Activated CD4-positive, alpha-beta T cell treated with anti-CD3 and anti-CD28 coated beads, Interleukin-2, amount 10 ng/mL, durations not matched to agents 7 days and 5 days (primary cell): ENCODE data around the gene RAB18. TPM values are rescaled to one million over a fixed set of nuclear protein-coding genes. Genes with fewer than 3 reads are reported as not detected.

Experiments
- CTCF ChIA-PET: fragments of 350-600 bp; sonication (Branson Sonifier 250); formaldehyde crosslinking; loops from one replicate; lab custom pipeline; 2021; ENCODE audit warnings: antibody characterized with exemption; lab: Charles Lee
- POLR2A ChIA-PET: fragments of 350-600 bp; sonication (Branson Sonifier 250); formaldehyde crosslinking; loops from one replicate; lab custom pipeline; 2021; ENCODE audit warnings: antibody characterized with exemption; lab: Charles Lee
- DNase-seq: peaks from one replicate; pipeline ENCODE4 v3.0.0-alpha.2; 2020
- H3K27ac Mint-ChIP-seq: one replicate; pipeline ENCODE4 v1.8.0; 2021; ENCODE audit warnings: mild to moderate bottlenecking, moderate library complexity, mixed read lengths
- H3K27me3 Mint-ChIP-seq: one replicate; pipeline ENCODE4 v1.8.0; 2021; ENCODE audit warnings: mixed read lengths
- H3K36me3 Mint-ChIP-seq: one replicate; pipeline ENCODE4 v1.8.0; 2021; ENCODE audit warnings: low read depth, mixed read lengths
- H3K4me1 Mint-ChIP-seq: one replicate; pipeline ENCODE4 v1.8.0; 2021; ENCODE audit warnings: mixed read lengths
- H3K4me3 Mint-ChIP-seq: one replicate; pipeline ENCODE4 v1.8.0; 2021; ENCODE audit warnings: mild to moderate bottlenecking, moderate library complexity, mixed read lengths
- H3K9me3 Mint-ChIP-seq: one replicate; pipeline ENCODE4 v1.8.0; 2021; ENCODE audit warnings: mixed read lengths
- total RNA-seq, 2 experiments: library from RNA; stranded (reverse); gene quantifications; one replicate each; pipeline ENCODE4 v1.2.3, GENCODE V29; 2021

The RAB18 gene
- total RNA-seq, 2 experiments from 2014 or later: 62.5 to 68.2 TPM

GRCh38 chr10:27536437-27536836 is 32.3 kb downstream of the RAB18 start:
- CTCF ChIA-PET: no interaction called here
- POLR2A ChIA-PET: no interaction called here
- no peaks in the 10 kb centered on the region for H3K9me3 Mint-ChIP-seq
- H3K36me3 Mint-ChIP-seq: peaks cover 21% of the 10 kb centered on the region
- no peak for DNase-seq
- peaks cover 15% of the 10 kb centered on the region for H3K4me1 Mint-ChIP-seq
- no peak overlapping the region for H3K4me3 Mint-ChIP-seq
- no peak overlapping the region for H3K27ac Mint-ChIP-seq
- no peaks in the 10 kb centered on the region for H3K27me3 Mint-ChIP-seq

- Mint-ChIP-seq H3K4me1 (peaks cover 17% of the 10 kb centered on the region), H3K27me3 (no peaks in the 10 kb centered on the region), H3K4me3 (no peak overlapping the region), H3K9me3 (no peaks in the 10 kb centered on the region), H3K27ac (no peak overlapping the region), H3K36me3 (peaks cover 23% of the 10 kb centered on the region)
- ChIA-PET POLR2A (no interaction called here), CTCF (no interaction called here)
- DNase-seq: no peak
Measured at GRCh38 chr10:27537166-27537565, 33.1 kb downstream of the RAB18 start.

- Mint-ChIP-seq H3K4me3 (no peak overlapping the region), H3K27me3 (no peaks in the 10 kb centered on the region)
- no peak for DNase-seq
Measured at GRCh38 chr10:27537787-27538186, 33.7 kb downstream of the RAB18 start.

GRCh38 chr10:27540672-27541071 is 36.6 kb downstream of the RAB18 start:
- H3K27ac Mint-ChIP-seq: no peak overlapping the region
- DNase-seq: no peak
- ChIA-PET POLR2A (no interaction called here), CTCF (interaction anchor here (0.5 kb wide), 1 partner anchor 38 kb away, joined by 3 read pairs; no protein-coding TSS in a partner anchor)
- peaks cover 29% of the 10 kb centered on the region for H3K36me3 Mint-ChIP-seq
- H3K4me1 Mint-ChIP-seq: peaks cover 27% of the 10 kb centered on the region
- H3K27me3 Mint-ChIP-seq: no peaks in the 10 kb centered on the region
- no peak overlapping the region for H3K4me3 Mint-ChIP-seq
- H3K9me3 Mint-ChIP-seq: no peaks in the 10 kb centered on the region

More at GRCh38 chr10:27537787-27538186, 33.7 kb downstream of the RAB18 start:
- POLR2A ChIA-PET: no interaction called here
- Mint-ChIP-seq H3K27ac (no peak overlapping the region), H3K36me3 (peaks cover 24% of the 10 kb centered on the region), H3K4me1 (peaks cover 22% of the 10 kb centered on the region), H3K9me3 (no peaks in the 10 kb centered on the region)
- CTCF ChIA-PET: no interaction called here

- Mint-ChIP-seq H3K36me3 (peaks cover 29% of the 10 kb centered on the region), H3K27ac (peak overlapping the region; percentile 75), H3K4me1 (peaks cover 27% of the 10 kb centered on the region), H3K27me3 (no peaks in the 10 kb centered on the region), H3K9me3 (no peaks in the 10 kb centered on the region), H3K4me3 (no peak overlapping the region)
- no peak for DNase-seq
- ChIA-PET CTCF (interaction anchor here (0.5 kb wide), 1 partner anchor 152 kb away, joined by 4 read pairs; no protein-coding TSS in a partner anchor), POLR2A (interaction anchor here (0.6 kb wide), 1 partner anchor 96 kb away, joined by 3 read pairs; no protein-coding TSS in a partner anchor)
Measured at GRCh38 chr10:27541796-27542729, 38.0 kb downstream of the RAB18 start.

GRCh38 chr10:27542812-27543211 is 38.7 kb downstream of the RAB18 start:
- no peak overlapping the region for H3K4me3 Mint-ChIP-seq
- H3K27me3 Mint-ChIP-seq: no peaks in the 10 kb centered on the region
- CTCF ChIA-PET: no interaction called here
- DNase-seq: no peak
- no peaks in the 10 kb centered on the region for H3K9me3 Mint-ChIP-seq
- no peak overlapping the region for H3K27ac Mint-ChIP-seq
- POLR2A ChIA-PET: no interaction called here
- H3K4me1 Mint-ChIP-seq: peaks cover 27% of the 10 kb centered on the region
- peaks cover 27% of the 10 kb centered on the region for H3K36me3 Mint-ChIP-seq

GRCh38 chr10:27547047-27547446 is 42.9 kb downstream of the RAB18 start:
- CTCF ChIA-PET: no interaction called here
- Mint-ChIP-seq H3K4me1 (peaks cover 12% of the 10 kb centered on the region), H3K27me3 (no peaks in the 10 kb centered on the region), H3K4me3 (no peak overlapping the region), H3K27ac (no peak overlapping the region), H3K9me3 (no peaks in the 10 kb centered on the region), H3K36me3 (peaks cover 7% of the 10 kb centered on the region)
- no peak for DNase-seq
- POLR2A ChIA-PET: no interaction called here

- Mint-ChIP-seq H3K9me3 (no peaks in the 10 kb centered on the region), H3K4me3 (no peak overlapping the region), H3K36me3 (peaks cover 6% of the 10 kb centered on the region), H3K4me1 (peaks cover 8% of the 10 kb centered on the region), H3K27ac (no peak overlapping the region), H3K27me3 (no peaks in the 10 kb centered on the region)
- no peak for DNase-seq
- ChIA-PET CTCF (no interaction called here), POLR2A (no interaction called here)
Measured at GRCh38 chr10:27547482-27547881, 43.4 kb downstream of the RAB18 start.

- no peaks in the 10 kb centered on the region for H3K4me1 Mint-ChIP-seq
- no peak overlapping the region for H3K27ac Mint-ChIP-seq
- no peaks in the 10 kb centered on the region for H3K9me3 Mint-ChIP-seq
- H3K27me3 Mint-ChIP-seq: no peaks in the 10 kb centered on the region
- CTCF ChIA-PET: no interaction called here
- no peaks in the 10 kb centered on the region for H3K36me3 Mint-ChIP-seq
- POLR2A ChIA-PET: no interaction called here
- H3K4me3 Mint-ChIP-seq: no peak overlapping the region
- no peak for DNase-seq
Measured at GRCh38 chr10:27550823-27551222, 46.7 kb downstream of the RAB18 start.

GRCh38 chr10:27558612-27559020 is 54.5 kb downstream of the RAB18 start:
- H3K36me3 Mint-ChIP-seq: no peaks in the 10 kb centered on the region
- no peaks in the 10 kb centered on the region for H3K9me3 Mint-ChIP-seq
- ChIA-PET POLR2A (no interaction called here), CTCF (interaction anchor here (1.0 kb wide), 1 partner anchor 20 kb away, joined by 3 read pairs; no protein-coding TSS in a partner anchor)
- peaks cover 1% of the 10 kb centered on the region for H3K27me3 Mint-ChIP-seq
- no peak overlapping the region for H3K27ac Mint-ChIP-seq
- DNase-seq: peak; percentile 48
- no peaks in the 10 kb centered on the region for H3K4me1 Mint-ChIP-seq
- no peak overlapping the region for H3K4me3 Mint-ChIP-seq

GRCh38 chr10:27561334-27561733 is 57.2 kb downstream of the RAB18 start:
- Mint-ChIP-seq H3K27ac (no peak overlapping the region), H3K9me3 (peaks cover 4% of the 10 kb centered on the region), H3K36me3 (peaks cover 7% of the 10 kb centered on the region), H3K4me3 (no peak overlapping the region), H3K4me1 (peaks cover 16% of the 10 kb centered on the region), H3K27me3 (peaks cover 1% of the 10 kb centered on the region)
- POLR2A ChIA-PET: no interaction called here
- CTCF ChIA-PET: interaction anchor here (1.0 kb wide), 1 partner anchor 96 kb away, joined by 3 read pairs; no protein-coding TSS in a partner anchor
- no peak for DNase-seq

GRCh38 chr10:27564398-27564797 is 60.3 kb downstream of the RAB18 start:
- H3K36me3 Mint-ChIP-seq: peaks cover 7% of the 10 kb centered on the region
- H3K4me3 Mint-ChIP-seq: no peak overlapping the region
- ChIA-PET CTCF (no interaction called here), POLR2A (no interaction called here)
- no peaks in the 10 kb centered on the region for H3K27me3 Mint-ChIP-seq
- peaks cover 4% of the 10 kb centered on the region for H3K9me3 Mint-ChIP-seq
- peaks cover 34% of the 10 kb centered on the region for H3K4me1 Mint-ChIP-seq
- H3K27ac Mint-ChIP-seq: peak overlapping the region; percentile 64
- peak; percentile 24 for DNase-seq

GRCh38 chr10:27564880-27565279 is 60.8 kb downstream of the RAB18 start:
- H3K27me3 Mint-ChIP-seq: no peaks in the 10 kb centered on the region
- H3K9me3 Mint-ChIP-seq: peaks cover 7% of the 10 kb centered on the region
- peaks cover 38% of the 10 kb centered on the region for H3K4me1 Mint-ChIP-seq
- no peak overlapping the region for H3K4me3 Mint-ChIP-seq
- H3K36me3 Mint-ChIP-seq: peaks cover 10% of the 10 kb centered on the region
- ChIA-PET POLR2A (no interaction called here), CTCF (no interaction called here)
- H3K27ac Mint-ChIP-seq: no peak overlapping the region
- DNase-seq: no peak
